GM23248 (cell line): ENCODE measurements around the gene CEMIP. TPM values are rescaled to one million over a fixed set of nuclear protein-coding genes. Genes with fewer than 3 reads are reported as not detected.

Source experiments
- DNase-seq: peaks from one replicate; pipeline ENCODE4 v3.0.0-alpha.2; 2015
- H2AFZ ChIP-seq: fragments of 200-600 bp; sonication (generic); 2 replicates; pipeline ENCODE4 v1.6.1; 2016; ENCODE audit warnings: antibody characterized with exemption
- H3F3A ChIP-seq: fragments of 200-600 bp; sonication (generic); 2 replicates; pipeline ENCODE4 v1.6.1; 2016; ENCODE audit warnings: mild to moderate bottlenecking, antibody characterized with exemption, mixed run types; ENCODE audit not compliant: insufficient read depth
- H3K27ac ChIP-seq: fragments of 200-600 bp; sonication (generic); 2 replicates; pipeline ENCODE4 v1.5.1; 2016; ENCODE audit warnings: mild to moderate bottlenecking
- H3K27me3 ChIP-seq: fragments of 200-600 bp; sonication (generic); replicated peaks from 2 replicates; pipeline ENCODE4 v1.6.1; 2016; ENCODE audit warnings: mild to moderate bottlenecking; ENCODE audit not compliant: insufficient read depth
- H3K36me3 ChIP-seq: fragments of 200-600 bp; sonication (generic); 2 replicates; pipeline ENCODE4 v1.6.1; 2016; ENCODE audit warnings: low read depth, mild to moderate bottlenecking
- H3K4me1 ChIP-seq: fragments of 200-600 bp; sonication (generic); 2 replicates; pipeline ENCODE4 v1.6.1; 2016; ENCODE audit warnings: mild to moderate bottlenecking; ENCODE audit not compliant: insufficient read depth
- H3K4me2 ChIP-seq: fragments of 200-600 bp; sonication (generic); one replicate; pipeline ENCODE4 v1.6.1; 2016; ENCODE audit warnings: mild to moderate bottlenecking; ENCODE audit not compliant: unreplicated experiment
- H3K4me3 ChIP-seq: fragments of 200-600 bp; sonication (generic); 2 replicates; pipeline ENCODE4 v1.5.1; 2016; ENCODE audit warnings: mild to moderate bottlenecking
- H3K79me2 ChIP-seq: fragments of 200-600 bp; sonication (generic); 2 replicates; pipeline ENCODE4 v1.6.1; 2016; ENCODE audit warnings: mild to moderate bottlenecking; ENCODE audit not compliant: insufficient read depth
- H3K9ac ChIP-seq: fragments of 200-600 bp; sonication (generic); 2 replicates; pipeline ENCODE4 v1.6.1; 2016; ENCODE audit warnings: mild to moderate bottlenecking
- H3K9me2 ChIP-seq: fragments of 200-600 bp; sonication (generic); 2 replicates; pipeline ENCODE4 v1.6.1; 2016; ENCODE audit warnings: mixed run types, mild to moderate bottlenecking, moderate library complexity; ENCODE audit not compliant: insufficient read depth
- H3K9me3 ChIP-seq: fragments of 200-600 bp; sonication (generic); one replicate; pipeline ENCODE4 v1.6.1; 2017; ENCODE audit warnings: low read depth
- H4K20me1 ChIP-seq: fragments of 200-600 bp; sonication (generic); 2 replicates; pipeline ENCODE4 v1.6.0; 2016; ENCODE audit not compliant: insufficient read depth
- EZH2 ChIP-seq: fragments of 200-600 bp; sonication (generic); IDR thresholded peaks from 2 replicates; pipeline ENCODE4 v1.6.1; 2018; ENCODE audit warnings: antibody characterized with exemption, mild to moderate bottlenecking; ENCODE audit not compliant: insufficient read depth, poor library complexity, severe bottlenecking
- EZH2phosphoT487 ChIP-seq: fragments of 200-600 bp; sonication (generic); IDR thresholded peaks from 2 replicates; pipeline ENCODE4 v1.6.1; 2018; ENCODE audit warnings: antibody characterized with exemption, moderate library complexity, mild to moderate bottlenecking, low read depth; ENCODE audit not compliant: insufficient read depth
- WGBS, 2 experiments: methylation state at CpG; one replicate each; pipeline ENCODE4 v1.1.6; 2015 to 2017; ENCODE audit warnings: low lambda C conversion rate in 2 of 2, low coverage in 1 of 2; ENCODE audit errors: missing lambda C conversion rate in 2 of 2; 5-methylcytosine and 5-hydroxymethylcytosine counted together
- in situ Hi-C: fragments of 300-500 bp; cut with MboI; formaldehyde crosslinking; loops from 2 replicates; pipeline ENCODE4 v1.15.0; 2020
- polyA plus RNA-seq: library from polyadenylated mRNA; unstranded; fragments of >200 nt; fragmentation: Nextera tagmentation; extraction: Ambion mirVana; gene quantifications from 2 replicates; pipeline ENCODE4 v1.2.1, GENCODE V29; 2016
- total RNA-seq: library from RNA; depleted of rRNA; stranded (reverse); fragments of >200 nt; shearing (Covaris generic); gene quantifications from 2 replicates; pipeline ENCODE4 v1.2.3, GENCODE V29; 2014

Gene CEMIP
- total and polyA plus RNA-seq, 2 experiments from 2014 or later, result 134 to 213 TPM

DNA sequence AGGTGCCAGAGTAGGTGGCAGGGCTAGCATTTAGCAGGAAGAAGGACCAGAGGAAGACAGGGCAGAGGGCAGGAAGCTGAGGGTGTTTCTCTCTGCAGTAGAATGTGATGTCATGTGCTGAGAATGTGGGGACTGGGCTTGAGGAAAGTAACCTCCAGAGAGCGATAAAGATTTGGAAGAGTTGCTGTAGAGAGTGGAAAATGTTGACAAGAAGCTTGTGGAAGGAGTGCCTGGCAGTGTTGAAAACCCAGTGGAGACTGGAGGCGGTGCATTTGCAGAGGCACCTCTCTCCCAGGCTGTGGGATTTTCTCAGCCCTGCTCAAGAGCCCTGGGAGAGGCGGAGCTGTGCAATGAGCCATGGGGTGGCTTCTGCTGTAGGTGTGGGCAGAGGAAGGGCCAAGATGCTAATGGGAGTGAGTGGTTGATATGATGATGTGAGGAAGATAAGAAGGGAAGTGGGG is 155.6 kb downstream of the CEMIP start:
- no peak overlapping the region for H3K4me3 ChIP-seq
- H3K9ac ChIP-seq, result no peak overlapping the region
- H2AFZ ChIP-seq, result no peak overlapping the region
- 88 to 90% methylated on average over 3 of the region's 3 CpGs for WGBS, 2 experiments
- H3K79me2 ChIP-seq, result no peaks in the 10 kb centered on the region
- TF ChIP-seq EZH2phosphoT487, result no peak
- TF ChIP-seq EZH2, result no peak
- H3K9me3 ChIP-seq, result no peaks in the 10 kb centered on the region
- in situ Hi-C loops, result no loop called here
- peaks cover 18% of the 10 kb centered on the region for H3K4me1 ChIP-seq
- H3K27ac ChIP-seq, result 0 out of 2 replicates have a peak overlapping the region, but pooled peaks have one; percentile 21
- no peaks in the 10 kb centered on the region for H3K27me3 ChIP-seq
- H3K4me2 ChIP-seq, result no peak overlapping the region
- H4K20me1 ChIP-seq, result no peaks in the 10 kb centered on the region
- DNase-seq, result peak; percentile 60
- peaks cover 86% of the 10 kb centered on the region for H3F3A ChIP-seq
- peaks cover 56% of the 10 kb centered on the region for H3K36me3 ChIP-seq
- H3K9me2 ChIP-seq, result no peaks in the 10 kb centered on the region

DNA sequence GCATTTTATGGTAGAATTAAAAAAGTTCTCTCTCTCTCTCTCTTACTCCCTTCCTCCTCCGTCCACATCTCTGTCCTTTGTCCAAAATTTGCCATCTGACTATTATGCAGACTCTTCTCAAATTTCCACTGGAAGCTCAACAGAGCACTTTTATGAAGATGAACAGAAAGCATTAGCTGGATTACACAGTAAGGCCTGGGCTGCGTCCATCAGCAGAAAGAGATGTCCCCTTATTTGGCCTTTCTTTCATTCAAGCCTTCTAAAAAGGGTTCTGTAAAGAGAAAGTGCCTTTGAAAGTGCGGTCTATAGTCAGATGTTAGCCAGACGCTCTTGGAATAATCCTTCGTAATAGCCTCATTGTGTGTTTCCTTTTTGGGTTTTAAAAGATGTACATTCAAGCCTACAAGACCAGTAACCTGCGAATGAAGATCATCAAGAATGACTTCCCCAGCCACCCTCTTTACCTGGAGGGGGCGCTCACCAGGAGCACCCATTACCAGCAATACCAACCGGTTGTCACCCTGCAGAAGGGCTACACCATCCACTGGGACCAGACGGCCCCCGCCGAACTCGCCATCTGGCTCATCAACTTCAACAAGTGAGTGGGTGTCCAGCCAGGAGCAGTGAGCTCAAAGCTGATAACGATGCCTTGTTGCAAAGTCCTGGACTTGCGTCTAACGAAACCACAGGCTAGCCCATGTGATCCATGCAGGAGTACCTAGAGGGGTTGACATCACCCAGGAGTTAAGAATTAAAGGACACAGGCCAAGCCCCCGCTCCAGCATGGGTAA is 157.3 kb downstream of the CEMIP start:
- Histone ChIP-seq H3K79me2 (no peaks in the 10 kb centered on the region), H3K27me3 (no peaks in the 10 kb centered on the region), H3K9me2 (no peaks in the 10 kb centered on the region), H4K20me1 (no peaks in the 10 kb centered on the region), H3K9me3 (no peaks in the 10 kb centered on the region), H3K4me1 (peaks cover 15% of the 10 kb centered on the region; the same call in 1 of the 2 replicates), H3F3A (peaks cover 75% of the 10 kb centered on the region), H3K4me3 (no peak overlapping the region), H3K36me3 (peaks cover 59% of the 10 kb centered on the region), H2AFZ (no peak overlapping the region), H3K4me2 (no peak overlapping the region), H3K9ac (no peak overlapping the region), H3K27ac (no peak overlapping the region)
- 92 to 93% methylated on average over 16 of the region's 16 CpGs for WGBS, 2 experiments
- in situ Hi-C loops, result no loop called here
- DNase-seq, result no peak
- no peak for TF ChIP-seq EZH2phosphoT487

DNA sequence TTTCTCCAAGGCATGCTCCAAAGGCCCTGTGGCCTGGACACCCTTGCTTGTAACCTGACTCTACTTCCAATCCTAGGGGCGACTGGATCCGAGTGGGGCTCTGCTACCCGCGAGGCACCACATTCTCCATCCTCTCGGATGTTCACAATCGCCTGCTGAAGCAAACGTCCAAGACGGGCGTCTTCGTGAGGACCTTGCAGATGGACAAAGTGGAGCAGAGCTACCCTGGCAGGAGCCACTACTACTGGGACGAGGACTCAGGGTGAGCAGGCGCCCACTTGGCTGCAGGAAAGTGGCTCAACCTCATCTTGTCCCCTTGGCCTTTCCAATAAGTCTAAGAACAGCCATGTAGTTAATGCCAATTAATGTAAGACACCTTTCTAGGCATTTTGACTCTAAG is 158.5 kb downstream of the CEMIP start:
- Histone ChIP-seq H3K4me1 (peaks cover 15% of the 10 kb centered on the region; the same call in 1 of the 2 replicates), H3K27ac (no peak overlapping the region), H3K4me2 (no peak overlapping the region), H3K4me3 (no peak overlapping the region), H3F3A (peaks cover 82% of the 10 kb centered on the region), H3K9me2 (no peaks in the 10 kb centered on the region), H4K20me1 (no peaks in the 10 kb centered on the region), H3K9me3 (no peaks in the 10 kb centered on the region), H3K27me3 (no peaks in the 10 kb centered on the region), H3K36me3 (peaks cover 69% of the 10 kb centered on the region), H2AFZ (no peak overlapping the region), H3K79me2 (no peaks in the 10 kb centered on the region), H3K9ac (no peak overlapping the region)
- in situ Hi-C loops, result no loop called here
- no peak for DNase-seq
- whole genome bisulfite sequencing, 2 experiments, result 97 to 100% methylated on average over 12 of the region's 12 CpGs
- no peak for TF ChIP-seq EZH2
- no peak for TF ChIP-seq EZH2phosphoT487

GRCh38 chr15:80939216-80939615 is 160.0 kb downstream of the CEMIP start:
- 96 to 100% methylated on average over 3 of the region's 3 CpGs for WGBS, 2 experiments

More at GRCh38 chr15:80939216-80939615, 160.0 kb downstream of the CEMIP start:
- in situ Hi-C loops, result no loop called here
- H3K36me3 ChIP-seq, result peaks cover 65% of the 10 kb centered on the region
- no peaks in the 10 kb centered on the region for H3K79me2 ChIP-seq
- no peak overlapping the region for H3K4me2 ChIP-seq
- DNase-seq, result no peak
- no peak overlapping the region for H3K27ac ChIP-seq
- TF ChIP-seq EZH2phosphoT487 (no peak), EZH2 (no peak)
- peaks cover 13% of the 10 kb centered on the region; the same call in 1 of the 2 replicates for H3K4me1 ChIP-seq
- H3K4me3 ChIP-seq, result no peak overlapping the region
- H4K20me1 ChIP-seq, result no peaks in the 10 kb centered on the region
- H3K27me3 ChIP-seq, result no peaks in the 10 kb centered on the region
- no peaks in the 10 kb centered on the region for H3K9me2 ChIP-seq
- H3K9me3 ChIP-seq, result no peaks in the 10 kb centered on the region
- H2AFZ ChIP-seq, result no peak overlapping the region
- peaks cover 83% of the 10 kb centered on the region for H3F3A ChIP-seq
- no peak overlapping the region for H3K9ac ChIP-seq
